AG04449 (cell line): ENCODE results near the gene SLC17A9.

Experiments
- CTCF ChIA-PET: fragments of 350-600 bp; formaldehyde crosslinking; extraction: SDS; loops from one replicate; lab custom pipeline; 2021; ENCODE audit warnings: antibody characterized with exemption; lab: Yijun Ruan, JAX
- POLR2A ChIA-PET: fragments of 400-600, 350-600 bp; formaldehyde crosslinking; extraction: SDS; loops from one replicate; lab custom pipeline; 2020; ENCODE audit warnings: antibody characterized with exemption, inconsistent platforms; lab: Yijun Ruan, JAX
- DNase-seq: peaks from one replicate; pipeline ENCODE4 v3.0.0-alpha.2; 2010; ENCODE audit warnings: low read depth, low spot score
- H3K4me3 ChIP-seq: 2 replicates; pipeline ENCODE4 v1.5.1; 2011; ENCODE audit warnings: low read depth, mild to moderate bottlenecking, control low read depth, low read length
- CTCF ChIP-seq: IDR thresholded peaks from one replicate; pipeline ENCODE4 v1.5.1; 2011; ENCODE audit warnings: mild to moderate bottlenecking, moderate library complexity, low read length, control low read depth, inconsistent platforms; ENCODE audit not compliant: insufficient read depth; ENCODE audit errors: missing control alignments

The SLC17A9 gene

GRCh38 chr20:62952373-62952967 lies at the start of gene SLC17A9:
Gene SLC17A9 (plus strand): TSS chr20:62952709. CDS start chr20:62952831, 122 bp downstream.
- CTCF ChIA-PET, result interaction anchor here (0.8 to 3.7 kb wide), 4 partner anchors 10 to 49 kb away, joined by 3 to 16 read pairs (median 6); no protein-coding TSS in a partner anchor
- H3K4me3 ChIP-seq, result peak within 1 kb of the TSS; percentile 49
- POLR2A ChIA-PET, result interaction anchor here (0.9 to 2.4 kb wide), 2 partner anchors 15 to 18 kb away, joined by 3 to 12 read pairs; partner anchors contain the start of gene GID8

GRCh38 chr20:62902926-62903615 lies 49.4 kb upstream of the SLC17A9 start:
- H3K4me3 ChIP-seq, result no peak overlapping the region
- no peak for DNase-seq
- POLR2A ChIA-PET, result interaction anchor here (0.7 to 1.1 kb wide), 3 partner anchors 16 to 35 kb away, joined by 3 to 4 read pairs (median 3); partner anchors contain the start of gene GID8
- CTCF ChIA-PET, result interaction anchor here (0.7 to 8.9 kb wide), 13 partner anchors 14 to 403 kb away, joined by 3 to 189 read pairs (median 7); partner anchors contain the start of genes DIDO1 and GID8
- no peak for TF ChIP-seq CTCF

More at GRCh38 chr20:62952373-62952967, at the start of gene SLC17A9:
- no peak for DNase-seq
- no peak for TF ChIP-seq CTCF

- ChIA-PET CTCF (interaction anchor here (0.9 to 1.0 kb wide), 2 partner anchors 13 to 97 kb away, joined by 3 read pairs; no protein-coding TSS in a partner anchor), POLR2A (no interaction called here)
- no peak overlapping the region for H3K4me3 ChIP-seq
- no peak for TF ChIP-seq CTCF
- DNase-seq, result no peak
These were observed 46.9 kb upstream of the SLC17A9 start for GRCh38 chr20:62905536-62906117.

- H3K4me3 ChIP-seq, result no peak overlapping the region
- no peak for TF ChIP-seq CTCF
- POLR2A ChIA-PET, result no interaction called here
- DNase-seq, result no peak
- CTCF ChIA-PET, result interaction anchor here (0.8 to 3.9 kb wide), 5 partner anchors 11 to 98 kb away, joined by 3 to 31 read pairs (median 3); no protein-coding TSS in a partner anchor
These were observed 46.3 kb upstream of the SLC17A9 start for GRCh38 chr20:62906209-62906608.

GRCh38 chr20:62906647-62907375 lies 45.7 kb upstream of the SLC17A9 start:
- TF ChIP-seq CTCF, result no peak
- ChIA-PET POLR2A (no interaction called here), CTCF (interaction anchor here (0.6 to 4.1 kb wide), 7 partner anchors 7 to 20 kb away, joined by 3 to 38 read pairs (median 10); partner anchors contain the start of gene DIDO1)
- H3K4me3 ChIP-seq, result no peak overlapping the region
- DNase-seq, result no peak
